Duodenal mucosa (tissue), 2 donors: ENCODE results near the gene NPM1.
"Not testable (repeated sequence)": the region's sequence is repeated elsewhere in the genome, so short reads cannot be mapped to it uniquely, and the experiment has no call there.

Experiments
- H3K27ac ChIP-seq: one replicate; pipeline ENCODE4 v1.7.0; 2013; ENCODE audit warnings: low read depth, low read length
- H3K27me3 ChIP-seq, 2 donors: one replicate each; pipeline ENCODE4 v1.7.0; 2013; ENCODE audit warnings: low read length in 2 of 2, control low read depth in 1 of 2; ENCODE audit not compliant: insufficient read depth in 2 of 2, control insufficient read depth in 1 of 2
- H3K36me3 ChIP-seq, 2 donors: one replicate each; pipeline ENCODE4 v1.7.0; 2013; ENCODE audit warnings: low read length in 2 of 2, control low read depth in 1 of 2; ENCODE audit not compliant: insufficient read depth in 2 of 2, control insufficient read depth in 1 of 2
- H3K4me1 ChIP-seq, 2 donors: one replicate each; pipeline ENCODE4 v1.7.0; 2013; ENCODE audit warnings: low read length in 2 of 2, control low read depth in 1 of 2; ENCODE audit not compliant: insufficient read depth in 2 of 2, control insufficient read depth in 1 of 2
- H3K4me3 ChIP-seq, 2 donors: one replicate each; pipeline ENCODE4 v1.7.0; 2013; ENCODE audit warnings: low read length in 2 of 2, low read depth in 1 of 2
- H3K9ac ChIP-seq, 2 donors: one replicate each; pipeline ENCODE4 v1.7.0; 2013; ENCODE audit warnings: low read length in 2 of 2, low read depth in 1 of 2
- H3K9me3 ChIP-seq, 2 donors: one replicate each; pipeline ENCODE4 v1.7.0; 2013; ENCODE audit warnings: low read length in 2 of 2, control low read depth in 1 of 2; ENCODE audit not compliant: control insufficient read depth in 1 of 2

Gene NPM1

GRCh38 chr5:171395042-171395441, 7.4 kb downstream of the NPM1 start:
- Histone ChIP-seq H3K9me3 (no peaks in the 10 kb centered on the region), H3K4me3 (no peak overlapping the region), H3K4me1 (peaks cover 9 to 13% of the 10 kb centered on the region in 2 donors), H3K9ac (no peak overlapping the region), H3K27me3 (no peaks in the 10 kb centered on the region), H3K27ac (no peak overlapping the region), H3K36me3 (peaks cover 17 to 90% of the 10 kb centered on the region in 2 donors)

GRCh38 chr5:171396583-171396982, 8.9 kb downstream of the NPM1 start:
- not testable (repeated sequence) for H3K4me3 ChIP-seq, H3K9me3 ChIP-seq, H3K27me3 ChIP-seq, H3K4me1 ChIP-seq, H3K9ac ChIP-seq, H3K27ac ChIP-seq
- peaks cover 32 to 93% of the 10 kb centered on the region in 2 donors for H3K36me3 ChIP-seq

- peaks cover 34 to 90% of the 10 kb centered on the region in 2 donors for H3K36me3 ChIP-seq
Observed at GRCh38 chr5:171397190-171397589, 9.5 kb downstream of the NPM1 start.

GRCh38 chr5:171397599-171397998, 9.9 kb downstream of the NPM1 start:
- Histone ChIP-seq H3K36me3 (peaks cover 33 to 86% of the 10 kb centered on the region in 2 donors), H3K9ac (no peak overlapping the region), H3K27ac (no peak overlapping the region), H3K9me3 (no peaks in the 10 kb centered on the region), H3K4me1 (no peaks in the 10 kb centered on the region), H3K4me3 (no peak overlapping the region), H3K27me3 (no peaks in the 10 kb centered on the region)

More at GRCh38 chr5:171397190-171397589, 9.5 kb downstream of the NPM1 start:
- Histone ChIP-seq H3K9me3 (no peaks in the 10 kb centered on the region), H3K9ac (no peak overlapping the region), H3K27me3 (no peaks in the 10 kb centered on the region), H3K27ac (no peak overlapping the region), H3K4me3 (no peak overlapping the region), H3K4me1 (no peaks in the 10 kb centered on the region)

- H3K9ac ChIP-seq, H3K4me1 ChIP-seq, H3K4me3 ChIP-seq, H3K27ac ChIP-seq, H3K9me3 ChIP-seq, H3K27me3 ChIP-seq: not testable (repeated sequence)
- peaks cover 28 to 75% of the 10 kb centered on the region in 2 donors for H3K36me3 ChIP-seq
Observed at GRCh38 chr5:171398660-171399059, 11.0 kb downstream of the NPM1 start.

- Histone ChIP-seq H3K27ac (no peak overlapping the region), H3K36me3 (peaks cover 23 to 65% of the 10 kb centered on the region in 2 donors), H3K9me3 (no peaks in the 10 kb centered on the region), H3K27me3 (no peaks in the 10 kb centered on the region), H3K4me1 (no peaks in the 10 kb centered on the region), H3K9ac (no peak overlapping the region), H3K4me3 (no peak overlapping the region)
Observed at GRCh38 chr5:171400169-171400568, 12.5 kb downstream of the NPM1 start.

- H3K4me1 ChIP-seq = peaks cover 0 to 9% of the 10 kb centered on the region in 2 donors
- H3K4me3 ChIP-seq = no peak overlapping the region
- no peak overlapping the region for H3K27ac ChIP-seq
- H3K36me3 ChIP-seq = peaks cover 19 to 66% of the 10 kb centered on the region in 2 donors
- H3K27me3 ChIP-seq = no peaks in the 10 kb centered on the region
- no peaks in the 10 kb centered on the region for H3K9me3 ChIP-seq
- H3K9ac ChIP-seq = no peak overlapping the region
Observed at GRCh38 chr5:171401167-171401947, 13.7 kb downstream of the NPM1 start.

- Histone ChIP-seq H3K36me3 (peaks cover 21 to 67% of the 10 kb centered on the region in 2 donors), H3K4me1 (peaks cover 0 to 12% of the 10 kb centered on the region in 2 donors)
- H3K4me3 ChIP-seq, H3K9ac ChIP-seq, H3K27ac ChIP-seq, H3K27me3 ChIP-seq, H3K9me3 ChIP-seq: not testable (repeated sequence)
Observed at GRCh38 chr5:171402751-171403150, 15.1 kb downstream of the NPM1 start.

GRCh38 chr5:171405615-171406014, 18.0 kb downstream of the NPM1 start:
- peaks cover 24 to 62% of the 10 kb centered on the region in 2 donors for H3K36me3 ChIP-seq
- H3K27ac ChIP-seq = no peak overlapping the region
- H3K27me3 ChIP-seq = no peaks in the 10 kb centered on the region
- H3K9me3 ChIP-seq = no peaks in the 10 kb centered on the region
- H3K9ac ChIP-seq = no peak overlapping the region
- peaks cover 0 to 17% of the 10 kb centered on the region in 2 donors for H3K4me1 ChIP-seq
- H3K4me3 ChIP-seq = no peak overlapping the region

GRCh38 chr5:171407234-171407633, 19.6 kb downstream of the NPM1 start:
- Histone ChIP-seq H3K9me3 (no peaks in the 10 kb centered on the region), H3K9ac (no peak overlapping the region), H3K27me3 (no peaks in the 10 kb centered on the region), H3K4me3 (no peak overlapping the region), H3K4me1 (peaks cover 0 to 17% of the 10 kb centered on the region in 2 donors), H3K36me3 (peaks cover 14 to 64% of the 10 kb centered on the region in 2 donors), H3K27ac (no peak overlapping the region)
